ENCODE measurements around the gene MAD2L1.
"Not testable (repeated sequence)": the region's sequence is repeated elsewhere in the genome, so short reads cannot be mapped to it uniquely, and the experiment has no call there.

Gene MAD2L1

GRCh38 chr4:120066517-120067340 lies at the start of gene MAD2L1:
Gene MAD2L1, minus strand, starts transcription at chr4:120066848. Its CDS starts 114 bp downstream, at chr4:120066734.
- DNase-seq, result peak; percentile 96 to 100 (median 99)
- intact Hi-C loops (cut with DNase I), result no loop called here

DNA sequence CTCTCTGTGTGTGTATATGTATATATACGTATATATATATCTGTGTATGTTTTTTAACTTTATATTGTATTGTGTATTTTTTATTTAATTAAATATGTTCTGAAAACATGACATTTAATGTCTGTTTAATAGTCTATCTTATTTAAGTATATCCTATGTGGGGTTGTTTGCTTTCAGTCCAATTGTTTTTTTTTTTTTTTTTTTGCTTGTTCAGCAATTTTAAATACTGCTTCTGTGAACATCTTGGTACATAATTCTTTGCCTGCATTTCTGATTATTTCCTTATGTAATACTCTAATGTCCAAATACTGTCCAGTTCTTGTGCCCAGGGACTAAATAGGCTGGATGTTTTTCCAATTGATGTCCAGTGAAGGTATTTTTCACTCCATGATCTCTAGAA lies 45.1 kb upstream of the MAD2L1 start:
- no peak for DNase-seq
- intact Hi-C loops (cut with DNase I), result no loop called here

- DNase-seq, result no peak
- intact Hi-C loops (cut with DNase I), result no loop called here
These were observed 42.8 kb upstream of the MAD2L1 start for GRCh38 chr4:120109406-120109805.

GRCh38 chr4:120105472-120105871 lies 38.8 kb upstream of the MAD2L1 start:
- intact Hi-C loops (cut with DNase I), result no loop called here

GRCh38 chr4:120096508-120097297 lies 30.1 kb upstream of the MAD2L1 start:
- intact Hi-C loops (cut with DNase I), result no loop called here
- no peak for DNase-seq

More at GRCh38 chr4:120105472-120105871, 38.8 kb upstream of the MAD2L1 start:
- DNase-seq, result no peak

DNA sequence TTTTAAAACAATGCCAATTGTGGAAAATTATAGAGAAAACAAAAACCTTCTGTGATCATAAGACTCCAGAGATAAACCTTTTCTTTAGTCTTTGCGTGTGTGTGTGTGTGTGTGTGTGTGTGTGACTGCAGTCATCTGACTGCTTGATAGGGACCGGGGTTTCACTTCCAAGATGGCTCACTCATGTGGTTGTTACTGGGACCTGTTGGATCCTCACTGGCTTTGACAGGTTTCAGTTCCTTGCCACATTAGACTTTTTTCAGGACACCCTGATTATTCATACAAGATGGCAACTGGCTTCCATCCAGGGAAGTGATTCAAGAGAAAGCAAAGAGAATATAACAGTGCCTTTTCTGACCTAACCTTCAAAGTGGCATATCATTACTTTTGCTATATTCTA lies 21.9 kb upstream of the MAD2L1 start:
- intact Hi-C loops (cut with DNase I), result no loop called here
- DNase-seq, result no peak

DNA sequence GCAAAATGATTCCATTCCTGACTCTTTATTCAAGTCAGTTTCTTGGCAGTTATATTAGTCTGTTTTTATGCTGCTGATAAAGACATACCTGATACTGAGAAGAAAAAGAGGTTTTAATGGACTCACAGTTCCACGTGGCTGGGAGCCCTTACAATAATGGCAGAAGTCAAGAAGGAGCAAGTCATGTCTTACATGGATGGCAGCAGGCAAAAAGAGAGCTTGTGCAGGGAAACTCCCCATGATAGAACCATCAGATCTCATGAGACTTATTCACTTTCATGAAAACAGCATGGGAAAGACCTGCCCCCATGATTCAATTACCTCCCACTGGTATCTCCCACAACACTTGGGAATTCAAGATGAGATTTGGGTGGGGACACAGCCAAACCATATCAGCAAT lies 21.4 kb upstream of the MAD2L1 start:
- DNase-seq, result not testable (repeated sequence)

GRCh38 chr4:120085705-120086104 lies 19.1 kb upstream of the MAD2L1 start:
- no peak for DNase-seq
- intact Hi-C loops (cut with DNase I), result no loop called here

More for the DNA sequence above, 21.4 kb upstream of the MAD2L1 start:
- intact Hi-C loops (cut with DNase I), result not testable (repeated sequence)

- intact Hi-C loops (cut with DNase I), result no loop called here
- no peak for DNase-seq
These were observed 17.7 kb upstream of the MAD2L1 start for GRCh38 chr4:120084327-120084726.

DNA sequence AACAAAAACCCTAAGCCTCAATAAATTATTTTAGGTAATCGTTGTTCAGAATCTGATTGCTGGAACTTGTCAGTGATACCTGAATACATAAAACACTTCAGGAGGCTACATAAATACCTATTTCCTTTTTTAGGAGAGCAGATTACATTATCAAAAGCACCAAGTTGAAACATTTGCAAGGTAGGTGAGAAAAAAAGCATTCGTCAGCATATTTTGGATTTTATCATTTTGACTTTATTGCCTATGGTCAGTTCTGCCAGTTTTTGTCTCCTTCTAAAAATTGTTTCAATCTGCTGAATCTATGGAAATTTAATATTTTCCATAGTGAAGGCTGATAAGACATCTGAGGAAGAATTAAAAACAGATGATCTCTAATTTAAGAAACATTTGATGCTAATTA lies 16.5 kb upstream of the MAD2L1 start:
- no peak for DNase-seq
- intact Hi-C loops (cut with DNase I), result no loop called here

DNA sequence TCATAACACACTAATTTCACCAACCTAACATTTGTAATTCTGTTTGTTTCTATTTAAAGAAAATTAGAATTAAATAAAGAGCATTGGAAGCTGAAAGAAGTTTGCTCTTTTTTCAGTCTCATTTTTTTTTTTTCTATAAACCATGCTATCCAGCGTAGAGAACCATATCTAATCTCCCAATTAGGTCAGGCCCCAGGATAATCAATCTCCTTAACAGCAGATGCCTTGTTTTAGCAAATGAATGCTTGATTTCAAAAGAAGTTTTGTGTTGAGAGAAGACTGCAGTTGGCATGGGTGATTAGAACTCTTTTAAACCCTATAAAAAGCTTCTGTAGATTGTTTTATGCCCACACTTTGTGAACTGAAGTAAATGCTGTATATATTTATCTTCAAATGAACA lies 15.6 kb upstream of the MAD2L1 start:
- intact Hi-C loops (cut with DNase I), result no loop called here
- no peak for DNase-seq

- intact Hi-C loops (cut with DNase I), result no loop called here
- DNase-seq, result no peak
These were observed 15.1 kb upstream of the MAD2L1 start for GRCh38 chr4:120081726-120082125.

DNA sequence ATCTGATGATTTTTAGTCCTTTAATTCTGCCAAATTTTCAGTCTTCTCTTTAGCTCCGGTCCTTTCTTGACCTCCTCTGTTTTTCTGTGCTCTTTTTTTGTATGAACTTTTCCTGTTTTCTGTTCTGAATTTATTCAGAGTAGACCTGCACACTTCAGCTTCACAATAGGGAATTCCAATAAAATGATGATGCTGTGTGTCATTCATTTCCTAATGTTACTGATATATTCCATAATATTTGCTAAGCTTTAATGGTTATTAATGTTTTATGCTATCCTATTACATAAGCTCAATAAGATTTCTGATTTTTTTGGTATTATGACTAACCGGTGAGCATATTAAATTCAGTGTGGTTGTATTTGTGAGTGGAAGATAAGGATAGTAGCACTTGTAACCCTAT lies 13.9 kb upstream of the MAD2L1 start:
- intact Hi-C loops (cut with DNase I), result no loop called here
- no peak for DNase-seq

- intact Hi-C loops (cut with DNase I), result no loop called here
- DNase-seq, result no peak
These were observed 13.3 kb upstream of the MAD2L1 start for GRCh38 chr4:120079839-120080520.

GRCh38 chr4:120078216-120078615 lies 11.6 kb upstream of the MAD2L1 start:
- DNase-seq, result no peak
- intact Hi-C loops (cut with DNase I), result no loop called here

- peak in 27 of 42 donors; percentile 16 to 78 (median 38) for DNase-seq
These were observed 4.6 kb upstream of the MAD2L1 start for GRCh38 chr4:120071192-120071795.

GRCh38 chr4:120070196-120070595 lies 3.5 kb upstream of the MAD2L1 start:
- no peak for DNase-seq
- intact Hi-C loops (cut with DNase I), result no loop called here

More at GRCh38 chr4:120071192-120071795, 4.6 kb upstream of the MAD2L1 start:
- intact Hi-C loops (cut with DNase I), result no loop called here

DNA sequence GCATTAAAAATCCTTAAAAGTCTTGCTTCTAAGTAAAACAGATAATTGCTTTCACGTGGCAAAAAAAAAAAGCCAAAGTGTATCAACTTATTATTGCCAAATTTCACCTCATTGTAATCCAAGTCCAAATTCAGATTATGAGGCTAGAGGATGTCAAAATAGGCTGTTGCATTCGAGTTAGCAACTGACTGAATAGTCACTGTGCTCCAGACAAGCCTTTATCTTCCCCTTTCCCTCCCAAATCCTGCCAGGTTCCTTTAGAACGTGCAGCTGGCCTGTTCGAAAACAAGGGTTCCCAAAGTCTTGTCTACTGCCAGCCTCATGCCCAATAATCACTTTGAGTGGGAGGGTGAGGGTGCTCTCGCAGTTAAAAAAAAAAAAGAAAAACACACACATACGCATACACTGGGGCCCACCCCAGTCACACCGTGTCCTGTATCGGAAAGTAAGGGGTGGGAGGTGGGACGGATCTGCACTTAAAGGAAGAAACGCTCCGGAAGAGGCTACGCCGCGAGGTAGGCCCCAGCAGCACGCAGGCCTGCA lies 603 bp downstream of the MAD2L1 start:
- DNase-seq, result peak in 1 of 42 donors; percentile 1
- intact Hi-C loops (cut with DNase I), result no loop called here

DNA sequence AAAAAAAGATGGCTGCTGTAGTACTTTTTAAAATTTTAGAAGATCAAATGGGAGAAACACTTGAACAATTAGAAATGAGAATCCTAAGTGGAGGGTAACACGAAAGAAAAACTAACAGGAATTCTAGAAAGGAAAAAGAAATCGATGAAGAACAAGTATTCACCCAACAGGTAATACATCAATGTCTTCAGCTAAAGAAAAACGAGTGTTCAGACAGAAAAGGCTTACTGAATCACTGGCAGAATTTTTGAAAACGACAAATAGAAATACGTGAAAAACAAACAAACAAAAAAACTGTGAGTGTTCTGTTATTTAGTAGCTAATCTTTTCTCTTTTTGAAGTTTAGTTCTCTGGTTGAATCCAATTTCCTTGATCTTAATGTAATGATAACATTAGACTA lies 1.8 kb downstream of the MAD2L1 start:
- no peak for DNase-seq
- intact Hi-C loops (cut with DNase I), result no loop called here
